NCI-H82 (cell line): ENCODE results near the gene ACAA2.

Experiments
- DNase-seq: peaks from one replicate; lab custom pipeline; 2025; lab: John Stamatoyannopoulos, UW

Gene ACAA2

GRCh38 chr18:49766646-49767045 is 46.7 kb downstream of the ACAA2 start:
- no peak for DNase-seq

DNA sequence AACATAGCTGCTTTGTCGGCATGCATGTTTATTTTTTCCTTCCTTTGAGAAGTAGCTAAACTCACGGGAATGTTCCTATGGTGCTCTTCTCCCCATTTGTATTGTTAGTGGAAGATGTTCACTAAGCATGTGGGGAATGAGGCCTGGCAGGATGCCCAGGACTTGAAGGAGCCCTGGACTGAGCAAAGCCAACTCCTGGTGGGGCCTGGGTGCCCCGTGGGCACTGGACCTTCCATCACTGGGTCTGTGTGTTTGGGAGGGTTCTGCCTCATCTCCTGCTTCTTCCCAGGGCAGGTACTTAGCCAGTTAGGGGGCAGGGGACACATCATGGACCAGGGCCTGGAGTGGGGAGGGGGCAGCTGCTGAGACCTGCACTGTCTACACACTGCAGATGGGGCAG is 49.3 kb downstream of the ACAA2 start:
- DNase-seq = no peak

- DNase-seq = no peak
Observed at GRCh38 chr18:49763590-49763989, 49.7 kb downstream of the ACAA2 start.

GRCh38 chr18:49762191-49763077 is 50.9 kb downstream of the ACAA2 start:
- DNase-seq = no peak

DNA sequence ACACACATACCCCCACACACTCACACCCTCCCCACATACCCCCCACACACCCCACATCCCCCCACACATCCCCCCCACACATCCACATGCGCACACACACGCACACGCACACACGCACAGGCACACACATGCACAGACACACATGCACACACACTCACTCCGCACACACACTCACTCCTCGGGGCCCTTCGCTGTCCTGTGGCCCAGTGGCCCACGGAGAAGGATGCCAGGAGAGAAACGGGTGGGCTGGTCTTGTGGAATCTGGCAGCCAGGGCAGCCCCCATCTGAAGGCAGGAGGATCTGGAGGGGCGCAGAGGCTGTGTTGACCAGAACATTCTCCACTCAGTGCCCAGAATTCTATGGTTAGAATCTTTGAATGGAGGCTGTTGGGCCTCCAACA is 51.6 kb downstream of the ACAA2 start:
- no peak for DNase-seq

- DNase-seq = no peak
Observed at GRCh38 chr18:49758263-49758610, 55.1 kb downstream of the ACAA2 start.

GRCh38 chr18:49757513-49758262 is 55.6 kb downstream of the ACAA2 start:
- DNase-seq = peak; percentile 40

DNA sequence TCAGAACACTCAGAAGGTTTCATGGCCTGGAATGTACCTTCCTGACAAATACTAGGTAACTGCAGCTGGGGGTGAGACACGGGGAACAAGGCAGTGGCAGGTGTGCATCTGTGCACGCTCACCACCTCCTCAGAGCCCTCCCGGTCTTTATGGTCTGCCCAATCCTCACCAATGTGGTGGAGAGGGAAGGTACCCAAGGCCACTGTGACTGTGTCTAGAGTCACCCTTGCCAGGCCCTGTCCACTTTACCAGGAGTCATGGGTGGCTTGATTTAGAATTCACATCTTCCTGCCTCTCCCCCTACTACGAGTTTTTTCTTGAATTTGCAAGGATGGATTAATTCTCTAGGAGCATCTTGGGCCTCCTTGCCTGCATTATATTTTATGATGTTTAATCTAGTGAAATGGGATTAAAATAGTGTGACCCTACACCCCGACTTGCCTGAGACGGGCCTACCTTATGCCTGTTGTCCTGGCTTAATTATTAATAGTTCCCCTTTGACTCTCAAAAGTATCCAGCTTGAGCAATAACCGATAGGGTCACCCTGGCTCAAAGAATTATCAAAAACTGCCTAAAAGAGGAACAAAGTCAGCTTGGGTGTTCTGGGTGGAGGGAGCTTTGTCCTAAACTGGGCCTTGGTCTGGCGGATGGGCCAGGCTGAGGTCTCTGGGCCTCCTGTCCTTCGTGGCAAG is 56.5 kb downstream of the ACAA2 start:
- no peak for DNase-seq

DNA sequence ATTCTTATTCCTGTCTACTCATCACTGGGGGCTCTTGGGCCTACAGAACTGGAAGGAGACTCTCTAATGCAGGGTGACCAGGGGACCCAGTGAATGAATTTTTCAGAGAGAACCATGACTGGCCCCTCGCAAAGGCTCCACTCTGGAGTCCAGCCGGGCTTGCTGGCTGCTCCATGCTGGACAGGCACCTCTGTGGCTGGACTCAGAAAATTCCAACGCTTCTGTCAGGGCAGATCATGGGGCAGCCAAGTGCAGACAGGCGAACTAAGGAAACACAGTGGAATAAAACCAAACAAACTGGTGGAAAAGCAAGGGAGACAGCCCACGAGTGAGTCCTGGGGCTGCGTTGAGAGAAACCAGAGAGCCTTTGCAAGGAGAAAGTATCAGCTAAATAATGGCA is 57.2 kb downstream of the ACAA2 start:
- no peak for DNase-seq

DNA sequence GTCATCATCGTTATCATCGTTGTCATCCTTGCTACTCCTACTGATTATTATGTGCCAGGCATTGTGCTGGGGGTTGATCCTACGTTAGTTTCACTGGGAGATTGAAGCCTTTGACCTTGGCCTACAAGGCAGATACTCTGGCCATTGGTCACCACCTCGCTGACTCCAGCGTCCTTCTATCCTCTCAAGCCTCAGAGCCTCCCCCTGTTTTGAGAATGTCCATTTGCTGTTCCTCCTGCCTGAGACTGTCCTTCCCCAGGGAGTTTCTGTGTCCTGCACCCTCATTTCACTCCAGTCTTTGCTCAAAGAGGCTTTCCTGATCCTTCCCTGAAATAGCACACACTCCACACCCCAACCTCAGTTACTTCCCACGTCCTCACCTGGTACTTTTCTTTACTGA is 57.8 kb downstream of the ACAA2 start:
- no peak for DNase-seq

DNA sequence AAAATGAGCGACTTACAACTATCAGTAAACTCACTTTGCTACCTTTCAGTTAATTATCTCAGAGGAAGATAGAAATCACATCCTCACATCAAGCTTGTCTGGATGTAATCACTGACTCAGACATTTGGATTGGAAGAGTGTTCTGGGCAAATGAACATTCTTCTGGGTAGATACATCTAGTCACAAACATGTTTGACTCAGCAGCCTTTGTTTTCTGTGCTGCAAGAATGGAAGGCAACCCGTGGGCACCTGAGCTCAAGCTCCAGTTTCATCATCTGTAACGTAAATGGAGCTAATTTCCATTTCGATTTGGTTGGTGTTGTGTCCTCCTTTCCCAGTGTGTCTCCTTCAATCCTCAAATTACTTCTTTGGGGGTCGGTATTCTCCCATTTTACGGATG is 58.5 kb downstream of the ACAA2 start:
- no peak for DNase-seq

GRCh38 chr18:49753643-49754042 is 59.7 kb downstream of the ACAA2 start:
- DNase-seq = no peak

DNA sequence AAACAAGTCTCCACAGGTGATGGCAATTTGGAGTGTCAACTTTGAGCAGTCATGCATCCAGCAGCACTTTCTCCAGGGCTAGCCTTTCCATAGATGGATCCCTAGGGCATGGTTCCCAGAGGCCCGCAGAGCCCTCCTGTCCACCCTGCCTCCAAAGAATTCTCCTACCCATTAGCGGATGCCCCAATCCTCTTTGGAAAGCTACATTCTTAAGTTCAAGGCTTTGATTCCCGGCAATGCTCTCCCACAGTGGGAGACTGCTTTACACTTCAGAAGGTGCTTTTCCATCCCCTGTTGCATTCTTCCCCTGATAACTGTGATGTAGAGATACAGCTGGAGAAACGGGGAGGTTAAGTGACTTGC is 61.3 kb downstream of the ACAA2 start:
- no peak for DNase-seq

GRCh38 chr18:49751427-49752094 is 61.8 kb downstream of the ACAA2 start:
- DNase-seq = no peak

DNA sequence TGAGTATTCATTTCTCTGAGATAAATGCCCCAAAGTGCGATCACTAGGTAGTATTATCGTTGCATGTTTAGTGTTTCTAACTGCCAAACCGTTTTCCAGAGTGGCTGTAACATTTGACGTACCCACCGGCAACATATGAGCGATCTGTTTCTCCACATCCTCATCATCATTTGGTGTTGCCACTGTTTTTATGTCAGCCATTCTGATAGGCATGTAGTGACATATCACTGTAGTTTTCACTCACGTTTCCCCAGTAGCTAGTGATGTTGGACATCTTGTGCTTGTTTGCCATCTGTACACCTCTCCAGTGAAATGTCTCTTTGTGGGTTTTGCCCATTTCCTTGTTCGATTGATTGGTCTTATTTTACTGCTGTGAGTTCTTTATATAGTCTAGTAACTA is 63.8 kb downstream of the ACAA2 start:
- no peak for DNase-seq

- peak; percentile 9 for DNase-seq
Observed at GRCh38 chr18:49747876-49748275, 65.5 kb downstream of the ACAA2 start.

GRCh38 chr18:49745045-49746014 is 68.0 kb downstream of the ACAA2 start:
- no peak for DNase-seq

GRCh38 chr18:49744376-49745008 is 68.8 kb downstream of the ACAA2 start:
- DNase-seq = no peak

DNA sequence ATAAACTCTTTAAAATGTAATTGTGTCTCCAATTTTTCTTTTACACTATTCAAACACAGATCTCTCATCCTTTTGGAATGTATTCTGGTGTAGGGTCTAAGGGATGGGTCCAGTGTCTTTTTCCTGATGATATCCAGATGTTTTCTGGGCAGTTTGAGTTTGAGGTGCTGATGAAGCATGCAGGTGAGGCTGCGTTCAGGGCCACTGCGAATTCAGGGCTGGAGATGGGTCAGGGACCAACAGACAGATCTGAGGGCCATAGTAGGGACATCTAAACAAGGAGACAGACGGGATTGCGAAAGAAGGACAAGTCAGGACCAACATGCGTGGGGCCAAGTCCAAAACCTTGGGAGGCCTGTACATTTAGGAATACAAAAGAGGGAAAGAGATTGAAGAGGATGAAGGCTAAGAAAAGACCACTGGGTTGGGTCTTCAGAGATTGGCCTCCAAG is 70.2 kb downstream of the ACAA2 start:
- no peak for DNase-seq

- no peak for DNase-seq
Observed at GRCh38 chr18:49742316-49743116, 70.8 kb downstream of the ACAA2 start.
